GM18499 (cell line): ENCODE measurements around the gene NUP155.
A peak's percentile ranks its signal among the peaks of the same experiment; 100 is the strongest.
"Not testable (repeated sequence)": the region's sequence is repeated elsewhere in the genome, so short reads cannot be mapped to it uniquely, and the experiment has no call there.

Source experiments
- ATAC-seq: cut with Tn5 transposase; IDR thresholded peaks from one replicate; pipeline ENCODE4 v1.9.1; 2021; ENCODE audit warnings: moderate number of reproducible peaks; ENCODE audit not compliant: insufficient read depth, unreplicated experiment

Gene NUP155

GRCh38 chr5:37370864-37371726 lies at the start of gene NUP155:
TSS of gene NUP155 (minus strand) at chr5:37371106. CDS start at chr5:37370977, 129 bp downstream.
- ATAC-seq, result peak; percentile 71

GRCh38 chr5:37417347-37417746 lies 46.4 kb upstream of the NUP155 start:
- ATAC-seq, result no peak

DNA sequence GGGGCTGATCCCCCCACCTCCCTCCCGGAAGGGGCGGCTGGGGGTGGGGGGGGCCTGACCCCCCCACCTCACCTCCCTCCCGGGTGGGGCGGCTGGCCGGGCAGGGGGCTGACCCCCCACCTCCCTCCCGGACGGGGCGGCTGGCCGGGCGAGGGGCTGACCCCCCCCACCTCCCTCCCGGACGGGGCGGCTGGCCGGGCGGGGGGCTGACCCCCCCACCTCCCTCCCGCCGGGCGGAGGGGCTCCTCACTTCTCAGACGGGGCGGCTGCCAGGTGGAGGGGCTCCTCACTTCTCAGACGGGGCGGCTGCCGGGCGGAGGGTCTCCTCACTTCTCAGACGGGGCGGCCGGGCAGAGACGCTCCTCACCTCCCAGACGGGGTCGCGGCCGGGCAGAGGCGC lies 44.5 kb upstream of the NUP155 start:
- not testable (repeated sequence) for ATAC-seq

GRCh38 chr5:37412515-37412914 lies 41.6 kb upstream of the NUP155 start:
- ATAC-seq, result no peak

DNA sequence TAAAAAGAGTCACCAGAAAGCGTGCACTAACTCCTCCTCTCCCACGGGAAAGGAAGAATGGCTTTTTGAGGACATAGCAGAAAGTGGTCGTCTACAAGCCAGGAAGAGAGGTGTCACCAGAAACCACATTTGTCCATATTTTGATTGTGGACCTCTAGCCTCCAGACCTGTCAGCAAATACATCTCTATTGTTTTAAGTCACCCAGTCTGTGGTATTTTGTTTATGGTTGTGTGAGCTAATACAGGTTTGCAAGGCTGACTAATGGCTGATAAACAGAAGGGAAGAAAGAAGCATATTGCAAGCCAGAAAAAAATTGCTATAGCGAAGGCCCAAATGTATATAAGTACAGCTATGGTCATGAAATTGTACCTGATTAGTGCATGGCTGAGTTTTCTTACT lies 29.6 kb upstream of the NUP155 start:
- no peak for ATAC-seq

GRCh38 chr5:37396352-37396751 lies 25.4 kb upstream of the NUP155 start:
- ATAC-seq, result no peak

GRCh38 chr5:37391591-37391990 lies 20.7 kb upstream of the NUP155 start:
- no peak for ATAC-seq

GRCh38 chr5:37379100-37379628 lies 8.3 kb upstream of the NUP155 start, which contains the start of gene WDR70:
TSS of gene WDR70 (plus strand) at chr5:37379318. CDS start at chr5:37379368, 50 bp downstream.
- ATAC-seq, result peak; percentile 86

DNA sequence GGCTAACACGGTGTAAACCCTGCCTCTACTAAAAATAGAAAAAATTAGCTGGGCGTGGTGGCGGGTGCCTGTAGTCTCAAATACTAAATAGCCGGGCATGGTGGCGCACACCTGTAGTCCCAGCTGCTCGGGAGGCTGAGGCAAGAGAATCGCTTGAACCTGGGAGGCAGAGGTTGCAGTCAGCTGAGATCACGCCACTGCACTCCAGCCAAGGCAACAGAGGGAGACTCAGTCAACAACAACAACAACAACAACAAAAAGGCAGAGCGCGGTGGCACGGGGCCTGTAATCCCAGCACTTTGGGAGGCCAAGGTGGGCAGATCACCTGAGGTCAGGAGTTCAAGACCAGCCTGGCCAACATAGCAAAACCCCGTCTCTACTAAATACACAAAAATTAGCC lies 7.2 kb upstream of the NUP155 start:
- not testable (repeated sequence) for ATAC-seq

- ATAC-seq, result no peak
Observed at GRCh38 chr5:37375091-37375490, 4.2 kb upstream of the NUP155 start.

GRCh38 chr5:37370550-37370863 lies 399 bp downstream of the NUP155 start:
- no peak for ATAC-seq

DNA sequence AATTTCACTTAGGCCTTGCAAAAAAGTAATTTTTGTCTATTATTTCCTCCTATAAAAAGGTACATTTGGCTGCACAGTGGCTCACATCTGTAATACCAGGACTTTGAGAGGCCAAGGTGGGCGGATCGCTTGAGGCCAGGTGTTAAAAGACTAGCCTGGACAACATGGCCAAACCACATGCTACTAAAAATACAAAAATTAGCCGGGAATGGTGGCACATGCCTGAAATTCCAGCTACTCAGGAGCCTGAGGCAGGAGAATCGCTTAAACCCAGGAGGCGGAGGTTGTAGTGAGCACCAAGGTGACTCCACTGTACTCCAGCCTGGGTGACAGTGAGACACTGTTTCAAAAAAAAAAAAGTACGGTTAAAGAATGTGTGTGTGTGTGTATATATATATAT lies 15.7 kb downstream of the NUP155 start:
- no peak for ATAC-seq

DNA sequence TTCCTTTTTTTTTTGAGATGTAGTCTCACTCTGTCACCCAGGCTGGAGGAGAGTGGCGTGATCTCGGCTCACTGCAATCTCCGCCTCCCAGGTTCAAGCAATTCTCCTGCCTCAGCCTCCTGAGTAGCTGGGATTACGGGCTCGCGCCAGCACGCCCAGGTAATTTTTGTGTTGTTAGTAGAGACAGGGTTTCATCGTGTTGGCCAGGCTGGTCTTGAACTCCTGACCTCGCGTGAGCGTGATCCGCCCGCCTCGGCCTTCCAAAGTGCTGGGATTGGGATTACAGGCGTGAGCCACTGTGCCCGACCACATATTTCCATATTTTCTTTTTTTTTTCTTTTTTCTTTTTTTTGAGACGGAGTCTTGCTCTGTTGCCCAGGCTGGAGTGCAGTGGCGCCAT lies 28.2 kb downstream of the NUP155 start:
- not testable (repeated sequence) for ATAC-seq

- not testable (repeated sequence) for ATAC-seq
Observed at GRCh38 chr5:37334754-37335153, 36.2 kb downstream of the NUP155 start.

GRCh38 chr5:37326536-37326935 lies 44.4 kb downstream of the NUP155 start:
- no peak for ATAC-seq

DNA sequence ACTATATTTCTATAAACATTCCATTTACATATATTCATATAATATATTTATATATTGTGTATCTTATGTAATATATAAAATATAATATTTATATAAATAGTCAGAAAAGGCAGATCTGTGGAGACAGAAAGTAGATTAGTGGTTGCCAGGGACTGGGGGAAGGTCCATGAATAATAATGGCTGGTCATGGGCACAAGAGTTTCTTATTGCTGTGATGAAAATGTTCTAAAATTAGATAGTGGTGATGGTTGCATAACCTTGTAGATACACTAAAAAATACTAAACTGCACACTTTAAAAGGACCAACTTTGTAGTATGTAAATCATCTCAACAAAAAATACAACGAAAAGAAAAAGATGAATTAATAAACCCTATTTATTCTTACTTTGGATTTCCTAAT lies 47.3 kb downstream of the NUP155 start:
- ATAC-seq, result no peak

GRCh38 chr5:37319037-37319782 lies 51.7 kb downstream of the NUP155 start:
- no peak for ATAC-seq

- ATAC-seq, result no peak
Observed at GRCh38 chr5:37316027-37316426, 54.9 kb downstream of the NUP155 start.

DNA sequence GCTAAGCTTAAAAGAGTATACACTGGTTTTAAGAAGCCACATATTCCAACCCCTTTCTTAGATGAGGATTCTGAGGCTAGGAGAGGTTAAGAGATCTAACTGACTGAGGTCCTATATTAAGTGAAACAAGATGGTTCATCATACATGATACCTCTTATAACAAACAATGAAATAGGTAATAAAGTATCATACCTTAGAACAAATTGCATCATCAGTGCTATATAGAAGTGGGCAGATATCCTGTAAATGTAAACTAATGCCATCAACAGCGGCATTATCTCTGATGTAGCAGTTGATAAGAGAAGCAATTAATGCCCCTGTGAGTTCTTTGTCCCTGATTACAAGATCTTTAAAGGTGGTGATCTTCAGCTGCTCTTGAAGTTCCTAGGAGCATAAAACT lies 60.5 kb downstream of the NUP155 start:
- no peak for ATAC-seq

- ATAC-seq, result no peak
Observed at GRCh38 chr5:37308793-37309192, 62.1 kb downstream of the NUP155 start.

DNA sequence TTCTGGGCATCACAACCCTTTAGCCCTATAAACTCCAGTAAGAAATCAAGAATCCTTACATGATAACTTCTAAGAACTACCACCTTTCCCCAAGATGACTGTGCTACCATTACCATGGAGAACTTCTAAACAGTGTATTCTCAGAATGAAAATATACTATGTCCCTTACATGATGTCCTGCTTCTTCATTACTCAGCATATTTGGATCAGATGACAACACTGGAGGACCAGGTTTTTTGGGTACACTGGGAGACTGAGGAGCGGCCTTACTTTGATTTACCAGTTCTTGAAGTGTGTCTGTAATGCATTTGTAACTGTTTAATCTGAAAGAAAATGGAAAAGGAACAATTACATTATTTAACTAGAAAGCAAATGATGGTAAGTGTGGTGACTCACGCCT lies 66.0 kb downstream of the NUP155 start:
- ATAC-seq, result no peak
